Trophoblast cell (in vitro differentiated cells and primary cell): Measurements from ENCODE around the gene ARID3B.

Experiments used
- DNase-seq, 2 donors: peaks; one replicate each; pipeline ENCODE4 v3.0.0-alpha.2; 2016
- H2AFZ ChIP-seq: 2 replicates; pipeline ENCODE4 v1.6.1; 2013; ENCODE audit warnings: low read length, moderate library complexity, mild to moderate bottlenecking; ENCODE audit not compliant: insufficient read depth, poor library complexity
- H2AK5ac ChIP-seq: 2 replicates; pipeline ENCODE4 v1.6.1; 2013; ENCODE audit warnings: mild to moderate bottlenecking, low read length
- H2BK120ac ChIP-seq: 2 replicates; pipeline ENCODE4 v1.6.1; 2013; ENCODE audit warnings: low read length, mild to moderate bottlenecking, moderate library complexity; ENCODE audit not compliant: insufficient read depth, poor library complexity
- H2BK12ac ChIP-seq: 2 replicates; pipeline ENCODE4 v1.6.1; 2013; ENCODE audit warnings: mild to moderate bottlenecking, low read length, moderate library complexity
- H2BK5ac ChIP-seq: 2 replicates; pipeline ENCODE4 v1.6.1; 2013; ENCODE audit warnings: low read length, low read depth, moderate library complexity, mild to moderate bottlenecking; ENCODE audit not compliant: poor library complexity
- H3K14ac ChIP-seq: 2 replicates; pipeline ENCODE4 v1.6.1; 2013; ENCODE audit warnings: mild to moderate bottlenecking, low read length
- H3K18ac ChIP-seq: 2 replicates; pipeline ENCODE4 v1.6.1; 2013; ENCODE audit warnings: mild to moderate bottlenecking, low read length
- H3K23ac ChIP-seq: 2 replicates; pipeline ENCODE4 v1.6.1; 2013; ENCODE audit warnings: low read length
- H3K27ac ChIP-seq: 2 replicates; pipeline ENCODE4 v1.5.1; 2013; ENCODE audit warnings: low read depth, mild to moderate bottlenecking, inconsistent platforms, low read length, moderate library complexity
- H3K27me3 ChIP-seq: 2 replicates; pipeline ENCODE4 v1.6.1; 2013; ENCODE audit warnings: inconsistent platforms, mild to moderate bottlenecking, low read length, moderate library complexity; ENCODE audit not compliant: insufficient read depth
- H3K36me3 ChIP-seq, 2 experiments: 1 replicate in 1 of 2; 2 replicates in 1 of 2; pipeline ENCODE4 v1.6.1; 2013; ENCODE audit warnings: low read length in 2 of 2, mild to moderate bottlenecking in 2 of 2, moderate library complexity in 1 of 2; ENCODE audit not compliant: insufficient read depth in 2 of 2, control insufficient read depth in 1 of 2
- H3K4ac ChIP-seq: 2 replicates; pipeline ENCODE4 v1.6.1; 2013; ENCODE audit warnings: low read depth, mild to moderate bottlenecking, low read length, moderate library complexity
- H3K4me1 ChIP-seq, 2 experiments: 1 replicate in 1 of 2; 2 replicates in 1 of 2; pipeline ENCODE4 v1.6.1; 2013; ENCODE audit warnings: low read length in 2 of 2, mild to moderate bottlenecking in 2 of 2, moderate library complexity in 1 of 2; ENCODE audit not compliant: insufficient read depth in 2 of 2, control insufficient read depth in 1 of 2
- H3K4me2 ChIP-seq: 2 replicates; pipeline ENCODE4 v1.6.1; 2013; ENCODE audit warnings: inconsistent platforms, mild to moderate bottlenecking, low read length, moderate library complexity
- H3K4me3 ChIP-seq: 2 replicates; pipeline ENCODE4 v1.5.1; 2013; ENCODE audit warnings: mild to moderate bottlenecking, low read depth, low read length, inconsistent platforms
- H3K79me1 ChIP-seq: one replicate; pipeline ENCODE4 v1.6.1; 2013; ENCODE audit warnings: low read length
- H3K79me2 ChIP-seq: 2 replicates; pipeline ENCODE4 v1.6.1; 2013; ENCODE audit warnings: low read length, mild to moderate bottlenecking; ENCODE audit not compliant: control insufficient read depth, insufficient read depth, poor library complexity
- H3K9ac ChIP-seq: 2 replicates; pipeline ENCODE4 v1.6.1; 2013; ENCODE audit warnings: mild to moderate bottlenecking, low read length
- H3K9me3 ChIP-seq: 2 replicates; pipeline ENCODE4 v1.6.1; 2013; ENCODE audit warnings: low read depth, mild to moderate bottlenecking, control low read depth, inconsistent platforms, low read length; ENCODE audit not compliant: insufficient read depth
- H4K12ac ChIP-seq: 2 replicates; pipeline ENCODE4 v1.6.1; 2013; ENCODE audit warnings: low read depth, mild to moderate bottlenecking, low read length, moderate library complexity
- H4K8ac ChIP-seq: 2 replicates; pipeline ENCODE4 v1.6.1; 2013; ENCODE audit warnings: low read depth, mild to moderate bottlenecking, low read length, moderate library complexity
- H4K91ac ChIP-seq: one replicate; pipeline ENCODE4 v1.6.1; 2013; ENCODE audit warnings: low read depth, mild to moderate bottlenecking, low read length, moderate library complexity
- WGBS: extraction: QIAGEN DNeasy Blood & Tissue Kit; methylation state at CpG from one replicate; pipeline ENCODE4 v1.1.7; 2013; ENCODE audit warnings: missing lambda C conversion rate; ENCODE audit not compliant: insufficient read length, insufficient coverage; ENCODE audit errors: extremely low coverage; 5-methylcytosine and 5-hydroxymethylcytosine counted together

The ARID3B gene

GRCh38 chr15:74604983-74605794, 64.2 kb downstream of the ARID3B start:
- Histone ChIP-seq H3K4me1 (no peaks in the 10 kb centered on the region), H3K27ac (no peak overlapping the region), H3K4ac (no peak overlapping the region), H2AFZ (no peak overlapping the region), H2BK5ac (no peak overlapping the region), H2BK120ac (no peak overlapping the region), H3K23ac (no peak overlapping the region), H3K9me3 (peaks cover 2% of the 10 kb centered on the region), H3K27me3 (no peaks in the 10 kb centered on the region), H2BK12ac (no peak overlapping the region), H3K79me1 (no peaks in the 10 kb centered on the region), H4K12ac (no peak overlapping the region), H3K14ac (no peak overlapping the region), H3K4me2 (no peak overlapping the region), H4K91ac (no peak overlapping the region), H2AK5ac (no peak overlapping the region), H3K79me2 (no peaks in the 10 kb centered on the region), H3K9ac (no peak overlapping the region), H4K8ac (no peak overlapping the region), H3K36me3 (no peaks in the 10 kb centered on the region), H3K18ac (no peak overlapping the region), H3K4me3 (no peak overlapping the region)
- no CpG with 5 or more reads among the region's 12 CpGs for WGBS
- DNase-seq = no peak

GRCh38 chr15:74605795-74606150, 64.8 kb downstream of the ARID3B start:
- Histone ChIP-seq H2BK12ac (no peak overlapping the region), H4K91ac (no peak overlapping the region), H3K4me3 (no peak overlapping the region), H4K8ac (no peak overlapping the region), H3K4me2 (no peak overlapping the region), H3K4ac (no peak overlapping the region), H3K4me1 (no peaks in the 10 kb centered on the region), H3K18ac (no peak overlapping the region), H3K27ac (no peak overlapping the region), H2AFZ (no peak overlapping the region), H3K27me3 (no peaks in the 10 kb centered on the region), H2BK5ac (no peak overlapping the region), H3K36me3 (no peaks in the 10 kb centered on the region), H3K9ac (no peak overlapping the region), H2AK5ac (no peak overlapping the region), H3K23ac (no peak overlapping the region), H4K12ac (no peak overlapping the region), H3K79me1 (no peaks in the 10 kb centered on the region), H3K79me2 (no peaks in the 10 kb centered on the region), H3K14ac (no peak overlapping the region), H2BK120ac (no peak overlapping the region), H3K9me3 (peaks cover 2% of the 10 kb centered on the region)
- WGBS = no CpG with 5 or more reads among the region's 1 CpG
- no peak for DNase-seq

GRCh38 chr15:74608786-74609185, 67.8 kb downstream of the ARID3B start:
- no peak overlapping the region for H2AK5ac ChIP-seq
- H3K79me1 ChIP-seq = no peaks in the 10 kb centered on the region
- no peak for DNase-seq
- H2BK5ac ChIP-seq = no peak overlapping the region
- no peak overlapping the region for H3K14ac ChIP-seq
- no peak overlapping the region for H3K4ac ChIP-seq
- H4K12ac ChIP-seq = no peak overlapping the region
- WGBS = no CpG with 5 or more reads among the region's 3 CpGs
- H3K27me3 ChIP-seq = no peaks in the 10 kb centered on the region
- H4K91ac ChIP-seq = no peak overlapping the region
- no peaks in the 10 kb centered on the region for H3K4me1 ChIP-seq
- H2BK120ac ChIP-seq = no peak overlapping the region
- H3K36me3 ChIP-seq = no peaks in the 10 kb centered on the region
- no peak overlapping the region for H4K8ac ChIP-seq
- no peak overlapping the region for H3K4me3 ChIP-seq
- no peak overlapping the region for H3K18ac ChIP-seq
- H3K79me2 ChIP-seq = no peaks in the 10 kb centered on the region
- H3K4me2 ChIP-seq = no peak overlapping the region
- peaks cover 2% of the 10 kb centered on the region for H3K9me3 ChIP-seq
- H3K27ac ChIP-seq = no peak overlapping the region
- no peak overlapping the region for H2AFZ ChIP-seq
- no peak overlapping the region for H2BK12ac ChIP-seq
- no peak overlapping the region for H3K9ac ChIP-seq
- H3K23ac ChIP-seq = no peak overlapping the region

GRCh38 chr15:74609938-74610301, 68.9 kb downstream of the ARID3B start:
- Histone ChIP-seq H3K27ac (no peak overlapping the region), H3K27me3 (no peaks in the 10 kb centered on the region), H4K8ac (no peak overlapping the region), H2AK5ac (no peak overlapping the region), H3K36me3 (no peaks in the 10 kb centered on the region), H3K4me2 (no peak overlapping the region), H3K14ac (no peak overlapping the region), H3K9ac (no peak overlapping the region), H4K12ac (no peak overlapping the region), H2BK12ac (no peak overlapping the region), H3K9me3 (peaks cover 2% of the 10 kb centered on the region), H3K4ac (no peak overlapping the region), H3K4me3 (no peak overlapping the region), H2AFZ (no peak overlapping the region), H3K4me1 (no peaks in the 10 kb centered on the region), H3K23ac (no peak overlapping the region), H3K79me2 (no peaks in the 10 kb centered on the region), H2BK120ac (no peak overlapping the region), H2BK5ac (no peak overlapping the region), H3K18ac (no peak overlapping the region), H4K91ac (no peak overlapping the region), H3K79me1 (peaks cover 3% of the 10 kb centered on the region)
- WGBS = no CpG with 5 or more reads among the region's 3 CpGs
- no peak for DNase-seq
